Prostate gland (tissue), 2 donors: ENCODE results near the gene TMEM229A. TPM values are rescaled to one million over a fixed set of nuclear protein-coding genes. Genes with fewer than 3 reads are reported as not detected.
"Not testable (repeated sequence)": the region's sequence is repeated elsewhere in the genome, so short reads cannot be mapped to it uniquely, and the experiment has no call there.

Experiments used
- DNase-seq: peaks from one replicate; pipeline ENCODE4 v3.0.0-alpha.2; 2019; ENCODE audit warnings: low spot score
- H3K27ac ChIP-seq, 2 donors: fragments of 200-600 bp; sonication (generic); 2 replicates each; pipeline ENCODE4 v1.5.1; 2017 to 2019
- H3K27me3 ChIP-seq: fragments of 200-600 bp; sonication (generic); replicated peaks from 2 replicates; pipeline ENCODE4 v1.5.1; 2019; ENCODE audit not compliant: insufficient read depth
- H3K36me3 ChIP-seq, 2 donors: fragments of 200-600 bp; sonication (generic); 1 replicate in 1 of 2; 2 replicates in 1 of 2; pipeline versions ENCODE4 v1.5.1 to v1.8.1; 2017 to 2019
- H3K4me1 ChIP-seq: fragments of 200-600 bp; sonication (generic); replicated peaks from 2 replicates; pipeline ENCODE4 v1.5.1; 2019
- H3K4me3 ChIP-seq, 2 donors: fragments of 200-600 bp; sonication (generic); 2 replicates each; pipeline ENCODE4 v1.5.1; 2017 to 2019
- H3K9me3 ChIP-seq: fragments of 200-600 bp; sonication (generic); 2 replicates; pipeline ENCODE4 v1.5.1; 2017
- POLR2A ChIP-seq: fragments of 450-650 bp; IDR thresholded peaks from one replicate; pipeline ENCODE4 v1.6.1; 2016; ENCODE audit warnings: antibody characterized with exemption, mild to moderate bottlenecking
- POLR2AphosphoS5 ChIP-seq: sonication (generic); formaldehyde crosslinking; IDR thresholded peaks from one replicate; pipeline ENCODE4 v1.6.1; 2017; ENCODE audit warnings: antibody characterized with exemption
- WGBS: methylation state at CpG from one replicate; pipeline ENCODE4 v1.1.5; 2018; 5-methylcytosine and 5-hydroxymethylcytosine counted together
- intact Hi-C: fragments of 100-400 bp; cut with DNase I; formaldehyde crosslinking; loops from one replicate; pipeline ENCODE4 v1.14.2; 2022
- total RNA-seq, 2 donors: library from RNA; depleted of rRNA; stranded (reverse); fragments of >200 nt; gene quantifications; one replicate each; pipeline ENCODE4 v1.1.0, GENCODE V29; 2016
- TF ChIP-seq, protein P1 (sequence below), 4 experiments: fragments of 200-600 bp in 2 of 4; fragments of 450-650 bp in 2 of 4; sonication (generic) in 2 of 4; IDR thresholded peaks; 1 replicate in 3 of 4; 2 replicates in 1 of 4; pipeline ENCODE4 v1.5.1; 2016 to 2019; ENCODE audit warnings: antibody characterized with exemption in 4 of 4, mild to moderate bottlenecking in 2 of 4, moderate library complexity in 2 of 4

Gene TMEM229A
- total RNA-seq, 2 donors from 2014 or later, result 51.7 TPM; not detected in 1

DNA sequence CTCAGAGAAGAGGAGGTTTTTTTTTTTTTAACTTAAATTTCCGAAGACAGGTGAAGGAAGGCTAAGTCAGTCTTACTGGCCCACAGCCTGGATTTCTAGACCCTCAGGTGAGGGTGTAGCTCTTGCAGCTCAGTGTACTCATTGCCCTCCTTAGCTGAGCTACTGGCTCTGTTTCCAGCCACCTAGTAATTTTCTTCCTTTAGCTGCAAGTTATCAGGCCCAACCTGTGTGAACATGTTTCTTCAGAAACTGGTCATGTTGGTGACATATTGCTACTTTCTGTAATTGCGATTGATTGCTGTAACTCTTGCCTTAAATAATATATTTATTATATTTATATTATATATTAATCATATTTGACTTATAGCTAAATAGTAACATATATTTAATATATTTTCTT lies 10.0 kb upstream of the TMEM229A start:
- WGBS, result 71% methylated on average over 2 of the region's 2 CpGs
- no peak for DNase-seq
- no peaks in the 10 kb centered on the region for H3K27me3 ChIP-seq

DNA sequence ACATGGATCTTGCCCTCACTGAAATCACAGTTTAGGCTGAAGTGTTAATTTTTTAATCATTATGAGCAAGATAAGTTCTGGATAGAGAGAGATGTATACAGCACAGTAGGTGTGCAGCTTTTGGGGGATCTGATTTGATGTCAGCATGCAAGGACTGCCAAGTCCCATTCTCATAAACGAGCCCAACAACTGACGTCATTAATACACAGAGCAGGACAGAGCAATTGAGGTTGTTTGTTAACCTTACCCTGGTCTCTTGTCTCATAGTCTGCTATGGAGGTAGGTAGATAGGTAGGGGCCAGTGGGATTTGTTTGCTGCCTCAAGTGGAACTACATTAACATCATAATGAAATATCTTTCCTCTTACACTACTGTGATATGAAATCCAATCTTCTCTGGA lies 8.6 kb upstream of the TMEM229A start:
- no peaks in the 10 kb centered on the region for H3K9me3 ChIP-seq
- no peak for DNase-seq
- intact Hi-C loops, result no loop called here
- no peak overlapping the region for H3K27ac ChIP-seq
- H3K4me1 ChIP-seq, result no peaks in the 10 kb centered on the region
- WGBS, result 65% methylated on average over 2 of the region's 2 CpGs
- H3K27me3 ChIP-seq, result no peaks in the 10 kb centered on the region
- TF ChIP-seq POLR2A, result no peak
- no peak for TF ChIP-seq POLR2AphosphoS5
- TF ChIP-seq, protein P1, sequence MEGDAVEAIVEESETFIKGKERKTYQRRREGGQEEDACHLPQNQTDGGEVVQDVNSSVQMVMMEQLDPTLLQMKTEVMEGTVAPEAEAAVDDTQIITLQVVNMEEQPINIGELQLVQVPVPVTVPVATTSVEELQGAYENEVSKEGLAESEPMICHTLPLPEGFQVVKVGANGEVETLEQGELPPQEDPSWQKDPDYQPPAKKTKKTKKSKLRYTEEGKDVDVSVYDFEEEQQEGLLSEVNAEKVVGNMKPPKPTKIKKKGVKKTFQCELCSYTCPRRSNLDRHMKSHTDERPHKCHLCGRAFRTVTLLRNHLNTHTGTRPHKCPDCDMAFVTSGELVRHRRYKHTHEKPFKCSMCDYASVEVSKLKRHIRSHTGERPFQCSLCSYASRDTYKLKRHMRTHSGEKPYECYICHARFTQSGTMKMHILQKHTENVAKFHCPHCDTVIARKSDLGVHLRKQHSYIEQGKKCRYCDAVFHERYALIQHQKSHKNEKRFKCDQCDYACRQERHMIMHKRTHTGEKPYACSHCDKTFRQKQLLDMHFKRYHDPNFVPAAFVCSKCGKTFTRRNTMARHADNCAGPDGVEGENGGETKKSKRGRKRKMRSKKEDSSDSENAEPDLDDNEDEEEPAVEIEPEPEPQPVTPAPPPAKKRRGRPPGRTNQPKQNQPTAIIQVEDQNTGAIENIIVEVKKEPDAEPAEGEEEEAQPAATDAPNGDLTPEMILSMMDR (IDR thresholded peaks at IDR 0.05), result no peak
- no peak overlapping the region for H3K4me3 ChIP-seq
- no peaks in the 10 kb centered on the region for H3K36me3 ChIP-seq

More for the DNA sequence above, 10.0 kb upstream of the TMEM229A start:
- H3K27ac ChIP-seq, result no peak overlapping the region
- no peaks in the 10 kb centered on the region for H3K4me1 ChIP-seq
- no peaks in the 10 kb centered on the region for H3K9me3 ChIP-seq
- intact Hi-C loops, result no loop called here
- no peak overlapping the region for H3K4me3 ChIP-seq
- no peaks in the 10 kb centered on the region for H3K36me3 ChIP-seq
- TF ChIP-seq, protein P1 (IDR thresholded peaks at IDR 0.05), result no peak
- TF ChIP-seq POLR2A (no peak), POLR2AphosphoS5 (no peak)

- H3K4me3 ChIP-seq, H3K27ac ChIP-seq, DNase-seq, H3K27me3 ChIP-seq, H3K9me3 ChIP-seq, intact Hi-C loops, H3K36me3 ChIP-seq, H3K4me1 ChIP-seq: not testable (repeated sequence)
- WGBS, result 75% methylated on average over 5 of the region's 5 CpGs
These were observed 5.0 kb upstream of the TMEM229A start for GRCh38 chr7:124037902-124038301.

- no peak for DNase-seq
- no peaks in the 10 kb centered on the region for H3K9me3 ChIP-seq
- 88% methylated on average over 3 of the region's 3 CpGs for WGBS
- H3K27me3 ChIP-seq, result no peaks in the 10 kb centered on the region
- intact Hi-C loops, result no loop called here
- TF ChIP-seq POLR2A, result no peak
- TF ChIP-seq, protein P1 (IDR thresholded peaks at IDR 0.05), result no peak
- TF ChIP-seq POLR2AphosphoS5, result no peak
- no peak overlapping the region for H3K4me3 ChIP-seq
- no peak overlapping the region for H3K27ac ChIP-seq
- H3K36me3 ChIP-seq, result no peaks in the 10 kb centered on the region
- no peaks in the 10 kb centered on the region for H3K4me1 ChIP-seq
These were observed 2.8 kb upstream of the TMEM229A start for GRCh38 chr7:124035706-124036105.

- Histone ChIP-seq H3K27ac (no peak overlapping the region), H3K36me3 (no peaks in the 10 kb centered on the region), H3K9me3 (no peaks in the 10 kb centered on the region), H3K4me1 (no peaks in the 10 kb centered on the region), H3K27me3 (no peaks in the 10 kb centered on the region), H3K4me3 (no peak overlapping the region)
- intact Hi-C loops, result no loop called here
- TF ChIP-seq POLR2A (no peak), POLR2AphosphoS5 (no peak)
- TF ChIP-seq, protein P1 (IDR thresholded peaks at IDR 0.05), result no peak
- WGBS, result 47% methylated on average over 1 of the region's 1 CpG
- no peak for DNase-seq
These were observed 1.9 kb upstream of the TMEM229A start for GRCh38 chr7:124034754-124035100.
